GM10266 (cell line): Measurements from ENCODE around the gene SEMG1.

ENCODE experiments used
- DNase-seq: peaks from one replicate; pipeline ENCODE4 v3.0.0; 2012; ENCODE audit errors: extremely low spot score
- CTCF ChIP-seq: IDR thresholded peaks from 2 replicates; pipeline ENCODE4 v1.5.1; 2012; ENCODE audit warnings: mild to moderate bottlenecking, low read depth; ENCODE audit not compliant: control insufficient read depth, insufficient read depth; ENCODE audit errors: missing control alignments

SEMG1 gene

GRCh38 chr20:45221076-45221475 is 14.2 kb downstream of the SEMG1 start, which contains the start of gene SEMG2:
SEMG2 (plus strand) TSS chr20:45221373; CDS start chr20:45221390, 17 bp downstream.
- DNase-seq, result no peak

GRCh38 chr20:45223136-45223535 is 16.3 kb downstream of the SEMG1 start:
- no peak for DNase-seq
- TF ChIP-seq CTCF, result no peak

More at GRCh38 chr20:45221076-45221475, 14.2 kb downstream of the SEMG1 start, which contains the start of gene SEMG2:
- no peak for TF ChIP-seq CTCF

- no peak for TF ChIP-seq CTCF
- DNase-seq, result no peak
These were observed 19.5 kb downstream of the SEMG1 start for GRCh38 chr20:45226287-45226686.

GRCh38 chr20:45229264-45230056 is 22.6 kb downstream of the SEMG1 start:
- peak; percentile 24 for DNase-seq
- peak; percentile 46 for TF ChIP-seq CTCF

GRCh38 chr20:45230631-45231030 is 23.8 kb downstream of the SEMG1 start:
- no peak for TF ChIP-seq CTCF
- DNase-seq, result no peak

- no peak for DNase-seq
- peak; percentile 40 for TF ChIP-seq CTCF
These were observed 29.2 kb downstream of the SEMG1 start for GRCh38 chr20:45235995-45236394.

DNA sequence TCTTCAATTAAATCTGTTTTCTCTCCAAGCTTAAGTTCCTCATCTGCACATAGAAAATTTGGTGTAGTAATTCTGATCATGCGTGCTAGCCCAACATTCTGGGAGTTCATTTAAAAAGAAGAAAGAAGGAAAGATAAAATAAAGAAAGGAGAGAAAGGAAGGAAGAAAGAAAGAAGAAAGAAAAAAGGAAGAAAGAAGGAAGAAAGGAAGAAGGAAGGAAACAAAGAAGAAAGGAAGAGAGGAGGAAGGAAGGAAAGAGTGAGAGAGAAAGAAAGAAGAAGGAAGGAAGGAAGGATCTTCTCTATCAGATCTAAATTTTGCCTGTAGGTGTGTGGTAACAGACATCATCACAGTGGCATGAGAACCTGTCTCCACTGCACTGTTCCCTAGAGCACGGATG is 31.3 kb downstream of the SEMG1 start:
- DNase-seq, result no peak
- no peak for TF ChIP-seq CTCF
